ENCODE results near the gene SYNGR1. TPM values are rescaled to one million over a fixed set of nuclear protein-coding genes. Genes with fewer than 3 reads are reported as not detected.

SYNGR1 gene
- total RNA-seq, 1 donor from 2014 or later, result 11.0 TPM

DNA sequence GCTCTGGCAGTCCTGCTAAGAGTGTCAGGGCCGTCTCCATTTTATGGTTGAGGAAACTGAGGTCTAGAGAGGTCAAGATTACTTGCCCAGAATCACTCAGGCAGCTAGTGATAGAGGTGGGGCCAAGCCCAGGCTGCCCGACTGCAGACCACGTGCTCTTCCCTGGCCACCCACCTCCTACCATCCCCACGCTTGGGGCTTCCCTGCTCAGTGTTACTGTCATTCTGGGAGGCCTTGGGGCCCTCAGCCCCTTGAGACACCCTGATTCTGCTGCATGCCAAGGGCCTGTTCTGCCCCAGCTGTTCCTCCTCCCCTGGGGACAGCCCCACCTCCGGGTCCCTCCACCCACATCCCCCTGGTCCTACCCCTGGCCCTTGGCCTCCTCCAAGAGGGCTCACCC, 32.6 kb downstream of the SYNGR1 start:
- TF ChIP-seq, protein P1, sequence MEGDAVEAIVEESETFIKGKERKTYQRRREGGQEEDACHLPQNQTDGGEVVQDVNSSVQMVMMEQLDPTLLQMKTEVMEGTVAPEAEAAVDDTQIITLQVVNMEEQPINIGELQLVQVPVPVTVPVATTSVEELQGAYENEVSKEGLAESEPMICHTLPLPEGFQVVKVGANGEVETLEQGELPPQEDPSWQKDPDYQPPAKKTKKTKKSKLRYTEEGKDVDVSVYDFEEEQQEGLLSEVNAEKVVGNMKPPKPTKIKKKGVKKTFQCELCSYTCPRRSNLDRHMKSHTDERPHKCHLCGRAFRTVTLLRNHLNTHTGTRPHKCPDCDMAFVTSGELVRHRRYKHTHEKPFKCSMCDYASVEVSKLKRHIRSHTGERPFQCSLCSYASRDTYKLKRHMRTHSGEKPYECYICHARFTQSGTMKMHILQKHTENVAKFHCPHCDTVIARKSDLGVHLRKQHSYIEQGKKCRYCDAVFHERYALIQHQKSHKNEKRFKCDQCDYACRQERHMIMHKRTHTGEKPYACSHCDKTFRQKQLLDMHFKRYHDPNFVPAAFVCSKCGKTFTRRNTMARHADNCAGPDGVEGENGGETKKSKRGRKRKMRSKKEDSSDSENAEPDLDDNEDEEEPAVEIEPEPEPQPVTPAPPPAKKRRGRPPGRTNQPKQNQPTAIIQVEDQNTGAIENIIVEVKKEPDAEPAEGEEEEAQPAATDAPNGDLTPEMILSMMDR (IDR thresholded peaks at IDR 0.05), result no peak
- H3K4me3 ChIP-seq, result no peak overlapping the region
- Mint-ChIP-seq H3K4me3 (no peak overlapping the region), H3K27ac (no peak overlapping the region), H3K9me3 (no peaks in the 10 kb centered on the region), H3K4me1 (peaks cover 8% of the 10 kb centered on the region), H3K36me3 (peaks cover 4% of the 10 kb centered on the region), H3K27me3 (ENCODE audit: insufficient read depth, low read depth) (peaks cover 13% of the 10 kb centered on the region)
- H2AFZ ChIP-seq (replicated peaks), result no peak overlapping the region
- H3K4me2 ChIP-seq, result no peak overlapping the region
- no peak overlapping the region for H3K9ac ChIP-seq
- H4K20me1 ChIP-seq (ENCODE audit: low read depth), result no peaks in the 10 kb centered on the region
- no peaks in the 10 kb centered on the region for H3F3A ChIP-seq (ENCODE audit: low read depth)
- no peaks in the 10 kb centered on the region for H3K79me2 ChIP-seq (ENCODE audit: low read depth)
- no peaks in the 10 kb centered on the region for H3K9me3 ChIP-seq (ENCODE audit: low read depth)
- H3K27ac ChIP-seq, result no peak overlapping the region
- H3K27me3 ChIP-seq, result no peaks in the 10 kb centered on the region
- H3K36me3 ChIP-seq, result no peaks in the 10 kb centered on the region
- no peaks in the 10 kb centered on the region for H3K4me1 ChIP-seq
- DNase-seq (ENCODE audit: low spot score), result no peak

DNA sequence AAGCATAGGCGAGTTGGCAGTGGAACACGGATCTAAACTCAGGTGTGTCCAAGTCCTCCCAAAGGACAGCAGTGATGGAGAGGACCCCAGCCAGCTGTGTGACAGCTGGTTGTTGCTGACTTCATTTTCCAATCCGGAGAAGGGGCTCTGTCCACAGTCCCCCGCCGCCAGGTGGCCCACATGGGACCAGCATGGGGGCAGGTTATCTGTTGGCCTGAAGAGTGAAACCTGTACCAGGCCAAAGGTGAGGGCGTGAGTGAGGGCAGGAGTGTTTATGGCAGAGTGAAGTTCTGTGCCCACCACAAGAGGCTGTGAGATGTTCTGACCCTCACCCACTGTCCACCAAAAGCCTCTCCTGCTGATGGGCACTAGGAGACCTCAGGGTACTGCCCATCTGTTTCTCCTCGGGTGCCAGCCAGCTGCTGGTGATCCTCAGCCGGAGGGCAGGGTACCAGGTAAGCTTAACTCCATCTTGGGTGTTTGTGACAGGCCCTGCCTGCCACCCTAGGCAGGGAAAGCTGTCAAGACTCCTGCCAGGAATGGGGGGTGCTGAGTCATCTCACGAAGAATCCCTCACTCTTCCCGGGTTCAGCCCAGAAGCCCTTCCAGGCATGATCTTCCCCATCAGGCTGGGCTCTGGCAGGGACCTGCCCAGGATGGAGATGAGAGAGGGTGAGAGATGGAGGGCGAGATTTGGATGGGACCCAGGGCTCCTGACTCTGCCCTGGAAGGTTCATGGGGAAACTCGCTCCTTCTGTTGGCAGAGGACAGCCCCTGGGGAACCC, 34.2 kb downstream of the SYNGR1 start:
- no peaks in the 10 kb centered on the region for H3K36me3 ChIP-seq
- no peaks in the 10 kb centered on the region for H3K9me3 Mint-ChIP-seq

GRCh38 chr22:39384750-39385480, 35.1 kb downstream of the SYNGR1 start:
- no peak overlapping the region for H3K4me3 ChIP-seq
- no peak overlapping the region for H3K4me3 Mint-ChIP-seq
- no peaks in the 10 kb centered on the region for H3K36me3 ChIP-seq
- no peaks in the 10 kb centered on the region for H3K79me2 ChIP-seq (ENCODE audit: low read depth)
- H3K4me2 ChIP-seq, result no peak overlapping the region
- H3F3A ChIP-seq (ENCODE audit: low read depth), result peaks cover 13% of the 10 kb centered on the region
- H3K9ac ChIP-seq, result no peak overlapping the region
- TF ChIP-seq, protein P1 (IDR thresholded peaks at IDR 0.05), result peak; percentile 58
- no peak for TF ChIP-seq EZH2 (IDR thresholded peaks at IDR 0.05)
- no peak for TF ChIP-seq EZH2phosphoT487 (IDR thresholded peaks at IDR 0.05)
- no peaks in the 10 kb centered on the region for H3K9me3 Mint-ChIP-seq
- H3K27ac ChIP-seq, result no peak overlapping the region
- no peaks in the 10 kb centered on the region for H3K9me3 ChIP-seq (ENCODE audit: low read depth)
- H3K27me3 ChIP-seq, result peaks cover 18% of the 10 kb centered on the region
- peak; percentile 71 for DNase-seq (ENCODE audit: low spot score)
- H3K36me3 Mint-ChIP-seq, result peaks cover 4% of the 10 kb centered on the region
- H3K4me1 ChIP-seq, result no peaks in the 10 kb centered on the region
- H3K27ac Mint-ChIP-seq, result no peak overlapping the region
- H4K20me1 ChIP-seq (ENCODE audit: low read depth), result no peaks in the 10 kb centered on the region
- peaks cover 19% of the 10 kb centered on the region for H3K27me3 Mint-ChIP-seq (ENCODE audit: insufficient read depth, low read depth)
- H2AFZ ChIP-seq (replicated peaks), result no peak overlapping the region
- peaks cover 8% of the 10 kb centered on the region for H3K4me1 Mint-ChIP-seq

More for the DNA sequence above, 34.2 kb downstream of the SYNGR1 start:
- Histone ChIP-seq H3K9ac (no peak overlapping the region), H3K9me3 (ENCODE audit: low read depth) (no peaks in the 10 kb centered on the region), H3K27ac (no peak overlapping the region), H3K4me2 (no peak overlapping the region), H3K79me2 (ENCODE audit: low read depth) (no peaks in the 10 kb centered on the region), H3K4me3 (no peak overlapping the region), H3K27me3 (peaks cover 9% of the 10 kb centered on the region), H3F3A (ENCODE audit: low read depth) (peaks cover 7% of the 10 kb centered on the region), H2AFZ (replicated peaks) (no peak overlapping the region), H4K20me1 (ENCODE audit: low read depth) (no peaks in the 10 kb centered on the region), H3K4me1 (no peaks in the 10 kb centered on the region)
- Mint-ChIP-seq H3K4me3 (no peak overlapping the region), H3K27ac (no peak overlapping the region), H3K4me1 (peaks cover 8% of the 10 kb centered on the region), H3K36me3 (peaks cover 4% of the 10 kb centered on the region), H3K27me3 (ENCODE audit: insufficient read depth, low read depth) (peaks cover 13% of the 10 kb centered on the region)
- no peak for DNase-seq (ENCODE audit: low spot score)
- TF ChIP-seq, protein P1 (IDR thresholded peaks at IDR 0.05), result no peak
